ENCODE measurements around the gene MAGI2. TPM values are rescaled to one million over a fixed set of nuclear protein-coding genes. Genes with fewer than 3 reads are reported as not detected.

Gene MAGI2
- total and polyA plus RNA-seq, 2 experiments from 2014 or later: 10.4 to 26.4 TPM

- no peaks in the 10 kb centered on the region for H3K9me2 ChIP-seq (ENCODE audit: insufficient read depth)
- H3K27me3 Mint-ChIP-seq (ENCODE audit: insufficient read depth, low read depth, poor library complexity): no peaks in the 10 kb centered on the region
- peaks cover 27% of the 10 kb centered on the region for H3K4me1 Mint-ChIP-seq
- no peak overlapping the region for H3K27ac ChIP-seq (ENCODE audit: low read depth)
- H2AFZ ChIP-seq: no peak overlapping the region
- no peak overlapping the region for H3K27ac Mint-ChIP-seq
- peaks cover 3% of the 10 kb centered on the region; the same call in 1 of the 3 replicates for H3K36me3 Mint-ChIP-seq (ENCODE audit: low read depth)
- no peak overlapping the region for H3K4me2 ChIP-seq
- H4K20me1 ChIP-seq (replicated peaks; ENCODE audit: insufficient read depth): no peaks in the 10 kb centered on the region
- H3K79me2 ChIP-seq (replicated peaks; ENCODE audit: insufficient read depth): no peaks in the 10 kb centered on the region
- H3K4me1 ChIP-seq (ENCODE audit: insufficient read depth): peaks cover 29% of the 10 kb centered on the region
- no peak overlapping the region for H3K4me3 ChIP-seq
- no peaks in the 10 kb centered on the region for H3K9me3 Mint-ChIP-seq
- ATAC-seq: no peak
- DNase-seq (ENCODE audit: low spot score): no peak
- no peaks in the 10 kb centered on the region for H3K27me3 ChIP-seq (ENCODE audit: insufficient read depth)
- TF ChIP-seq EZH2phosphoT487 (IDR thresholded peaks at IDR 0.05; ENCODE audit: unreplicated experiment): no peak
- no peak for TF ChIP-seq ZNF114 (CRISPR knock-in tag; IDR thresholded peaks at IDR 0.05)
- TF ChIP-seq STAT1 (IDR thresholded peaks at IDR 0.05; ENCODE audit: unreplicated experiment): no peak
- no peak for TF ChIP-seq REST (IDR thresholded peaks at IDR 0.05; ENCODE audit: unreplicated experiment)
- TF ChIP-seq ZNF462 (CRISPR knock-in tag; IDR thresholded peaks at IDR 0.05): no peak
- no peak for TF ChIP-seq JUNB (IDR thresholded peaks at IDR 0.05; ENCODE audit: unreplicated experiment)
- no peak for TF ChIP-seq POLR2AphosphoS5 (IDR thresholded peaks at IDR 0.05; ENCODE audit: low read depth)
- TF ChIP-seq EZH2 (IDR thresholded peaks at IDR 0.05; ENCODE audit: low read depth, unreplicated experiment): no peak
- TF ChIP-seq CREB1 (CRISPR knock-in tag; IDR thresholded peaks at IDR 0.05; ENCODE audit: low read depth): no peak
- no peak for TF ChIP-seq ETS1 (IDR thresholded peaks at IDR 0.05)
- no peak for TF ChIP-seq CTCF (conservative IDR thresholded peaks at IDR 0.05; ENCODE audit: low read depth in 2 of 2)
- no peak for TF ChIP-seq NANOG (IDR thresholded peaks at IDR 0.05; ENCODE audit: borderline replicate concordance)
- no peak for TF ChIP-seq ZNF331 (CRISPR knock-in tag; IDR thresholded peaks at IDR 0.05; ENCODE audit: low read depth)
- H3K36me3 ChIP-seq (ENCODE audit: insufficient read depth): peaks cover 2% of the 10 kb centered on the region; the same call in 1 of the 2 replicates
- H3K4me3 Mint-ChIP-seq: no peak overlapping the region
- no peaks in the 10 kb centered on the region for H3F3A ChIP-seq (replicated peaks; ENCODE audit: low read depth)
Observed at GRCh38 chr7:78499283-78499682, 954.2 kb downstream of the MAGI2 start.
